Activated T-helper 1 cell treated with anti-CD3 and anti-CD28 coated beads, Interleukin-2, amount 50 U/mL, for 16 hours (primary cell): ENCODE measurements around the gene NPHP4.
"Not testable (repeated sequence)": the region's sequence is repeated elsewhere in the genome, so short reads cannot be mapped to it uniquely, and the experiment has no call there.

Source experiments
- DNase-seq, 2 donors: peaks; one replicate each; pipeline ENCODE4 v3.0.0-alpha.2; 2020; ENCODE audit warnings: low read depth in 1 of 2, low spot score in 1 of 2

The NPHP4 gene

GRCh38 chr1:5860277-5860676, 131.9 kb downstream of the NPHP4 start:
- no peak for DNase-seq

DNA sequence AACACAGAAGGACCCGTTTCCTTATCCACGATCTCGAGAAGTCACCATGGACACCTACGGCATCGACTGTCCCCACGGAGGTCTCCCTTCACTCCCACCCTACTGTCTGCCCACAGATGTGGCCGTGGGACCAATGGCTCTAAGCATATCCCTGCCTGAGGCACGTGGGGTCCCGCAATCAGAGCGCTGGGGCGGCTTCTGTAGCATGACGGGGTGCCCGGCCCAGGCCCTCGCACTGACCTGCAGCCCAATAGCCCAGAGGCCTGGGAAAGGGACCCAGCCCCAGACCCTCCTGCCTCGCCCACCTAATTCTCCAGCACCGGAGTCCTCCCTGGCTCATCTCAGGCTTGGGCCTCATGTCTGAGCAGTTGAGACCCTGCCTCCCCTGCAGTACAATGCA, 132.5 kb downstream of the NPHP4 start:
- no peak for DNase-seq

DNA sequence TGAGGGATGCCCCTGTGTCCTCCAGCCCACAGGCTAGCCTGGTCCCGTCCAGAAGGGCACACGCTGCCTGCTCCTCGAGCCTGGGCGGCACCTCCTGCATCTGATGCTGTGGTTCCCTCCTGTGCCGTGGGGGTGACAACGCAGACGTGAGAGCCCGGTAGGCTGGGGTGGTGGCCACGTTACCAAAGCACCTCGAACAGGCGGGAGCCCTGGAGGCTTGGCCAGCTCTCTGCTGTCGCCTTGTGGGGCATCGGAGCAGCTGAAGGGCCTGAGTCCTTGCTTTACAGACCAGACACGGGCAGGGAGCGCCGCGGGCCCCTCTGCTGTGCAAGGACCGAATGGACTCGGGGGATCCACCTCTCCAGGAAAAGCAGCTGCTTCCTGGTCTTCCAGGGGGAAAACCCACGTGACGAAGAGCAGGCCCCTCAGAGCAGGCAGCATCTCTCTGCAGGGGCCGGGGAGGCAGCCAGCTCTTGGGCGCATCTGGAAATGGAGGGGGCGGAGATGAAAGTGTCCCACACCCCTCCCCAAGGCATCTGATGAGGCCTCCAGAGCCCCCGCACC, 133.3 kb downstream of the NPHP4 start:
- DNase-seq, result no peak

- no peak for DNase-seq
Observed at GRCh38 chr1:5858246-5858645, 134.0 kb downstream of the NPHP4 start.

GRCh38 chr1:5857508-5858090, 134.6 kb downstream of the NPHP4 start:
- no peak for DNase-seq

DNA sequence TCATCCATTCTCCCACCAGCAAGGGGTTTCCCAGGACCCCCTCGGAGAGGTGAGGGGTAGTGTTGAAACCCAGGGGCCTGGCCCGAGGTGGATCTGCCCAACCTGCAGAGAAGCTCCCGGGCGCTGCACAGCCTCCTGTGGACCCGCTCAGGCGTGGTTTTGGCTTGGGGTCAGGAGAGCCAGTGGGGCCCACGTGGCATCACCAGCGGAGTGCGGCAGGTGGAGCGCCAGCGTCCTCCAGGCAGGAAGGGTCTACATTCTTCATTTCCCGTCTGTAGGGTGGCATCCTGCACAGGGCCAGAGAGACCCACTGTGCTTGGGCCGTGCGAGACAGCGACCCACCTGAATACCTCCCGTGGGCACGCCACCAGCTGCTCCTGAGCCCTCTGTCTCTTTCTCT, 135.2 kb downstream of the NPHP4 start:
- DNase-seq, result no peak

DNA sequence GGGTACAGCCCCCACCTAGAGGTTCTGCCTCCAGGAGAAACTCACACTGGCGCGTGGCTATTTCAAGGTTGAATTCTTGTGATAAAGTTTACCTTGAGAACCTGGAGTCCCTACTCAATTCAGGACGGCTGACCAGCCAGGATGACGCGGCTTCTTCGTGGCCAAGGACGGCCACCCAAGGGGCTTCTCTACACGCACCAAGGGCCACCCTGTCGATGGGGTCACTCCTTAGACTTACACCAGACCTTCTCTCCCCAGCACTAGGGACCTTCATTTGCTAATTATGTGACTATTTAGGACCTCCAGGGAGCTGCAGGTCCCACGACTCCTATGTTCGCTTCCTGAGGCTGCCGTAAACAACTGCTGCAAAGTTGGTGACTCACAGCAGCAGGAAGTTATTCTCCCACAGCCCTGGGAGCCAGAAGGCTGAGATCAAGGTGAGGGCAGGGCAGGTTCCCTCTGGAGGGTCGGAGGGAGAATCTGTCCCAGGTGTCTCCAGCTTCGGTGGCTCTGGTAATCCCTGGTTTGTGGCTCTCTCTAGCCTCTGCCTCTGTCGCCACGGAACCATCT, 135.9 kb downstream of the NPHP4 start:
- no peak for DNase-seq

DNA sequence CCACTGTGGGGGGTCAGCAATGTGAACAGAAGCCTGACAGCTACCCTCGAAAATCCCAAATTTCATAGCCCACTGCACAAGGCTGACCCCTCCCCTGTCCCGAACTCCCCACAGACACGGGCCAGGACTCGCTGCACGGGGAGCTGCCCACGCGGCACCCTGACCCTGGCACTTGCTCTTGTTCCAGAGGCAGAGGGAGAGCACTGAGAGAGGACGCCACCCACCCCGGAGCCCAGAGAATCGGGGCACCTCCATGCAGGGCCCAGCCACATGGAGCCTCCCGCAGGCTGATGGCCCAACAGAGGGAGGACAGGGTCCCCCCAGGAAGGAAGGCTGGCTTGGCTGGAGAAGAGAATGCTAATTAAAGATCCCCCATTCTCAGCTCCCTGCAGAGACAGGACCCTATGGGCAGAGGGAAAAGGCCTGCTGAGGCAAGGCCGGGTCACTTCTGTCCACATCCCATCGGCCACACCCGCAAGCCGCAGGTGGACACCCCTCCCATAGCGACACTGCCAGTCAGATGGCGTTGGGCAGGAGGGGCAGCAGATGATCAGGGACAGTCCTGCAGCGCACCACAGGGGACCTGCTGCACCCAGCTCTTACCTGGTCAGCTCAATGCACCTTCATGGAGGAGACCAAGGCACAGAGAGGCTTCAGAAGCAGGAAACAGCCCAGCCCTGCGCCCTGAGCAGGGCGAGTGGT, 136.9 kb downstream of the NPHP4 start:
- no peak for DNase-seq

DNA sequence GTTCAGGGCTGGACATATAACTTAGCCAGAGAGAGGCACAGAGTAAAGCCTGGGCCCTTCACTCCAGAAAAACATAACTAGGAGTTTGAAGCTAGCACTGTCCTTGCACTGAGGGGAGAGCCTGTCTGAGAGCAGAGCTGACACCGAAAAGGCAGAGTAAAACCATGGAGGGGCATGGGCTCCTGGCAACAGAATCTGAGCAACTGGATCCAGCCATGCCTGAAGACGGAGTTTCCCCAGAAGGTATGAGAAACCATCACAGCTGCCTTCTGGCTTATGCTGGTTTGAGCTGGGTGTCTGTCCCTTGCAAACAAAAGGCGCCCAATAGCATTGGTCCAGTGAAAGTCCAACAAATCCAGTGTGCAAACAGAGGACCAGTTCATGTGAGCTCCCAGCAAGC, 137.5 kb downstream of the NPHP4 start:
- DNase-seq, result no peak

GRCh38 chr1:5853858-5854257, 138.4 kb downstream of the NPHP4 start:
- DNase-seq, result not testable (repeated sequence)

DNA sequence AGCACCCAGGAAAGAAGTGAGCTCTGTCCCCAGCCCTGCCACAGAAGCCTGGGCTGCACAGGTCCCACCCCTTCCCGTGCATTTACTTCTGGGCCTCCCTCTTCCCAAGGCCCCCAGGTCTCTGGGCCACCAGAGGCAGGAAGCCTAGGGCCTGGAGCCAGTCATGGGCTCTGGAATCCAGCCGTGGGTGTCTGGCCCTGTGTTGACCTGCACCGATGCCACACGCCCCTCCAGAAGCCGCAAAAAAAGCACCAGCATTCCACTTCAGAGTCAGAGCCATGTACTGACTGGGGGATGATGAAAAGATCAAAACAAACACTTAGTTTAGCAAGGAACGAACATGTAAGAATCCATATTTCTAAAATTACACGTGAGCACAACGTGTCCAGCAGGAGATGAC, 141.7 kb downstream of the NPHP4 start:
- no peak for DNase-seq

DNA sequence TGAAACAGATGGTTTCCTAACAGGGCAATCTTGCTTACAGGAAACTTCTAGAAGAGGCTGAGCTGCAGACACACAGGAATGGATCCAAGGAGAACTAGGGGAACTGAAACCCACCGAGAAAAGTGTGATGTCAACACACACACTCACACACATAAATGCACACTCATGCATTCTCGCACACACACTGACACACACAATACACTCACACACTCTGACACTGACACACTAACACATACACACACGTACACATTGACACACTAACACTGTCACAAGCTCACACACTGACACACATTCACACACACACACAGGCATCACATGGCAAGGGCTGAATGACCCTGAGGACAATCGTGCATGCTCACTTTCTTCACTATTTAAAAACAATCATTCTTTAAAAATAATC, 142.7 kb downstream of the NPHP4 start:
- DNase-seq, result no peak

GRCh38 chr1:5847013-5847659, 145.1 kb downstream of the NPHP4 start:
- no peak for DNase-seq

DNA sequence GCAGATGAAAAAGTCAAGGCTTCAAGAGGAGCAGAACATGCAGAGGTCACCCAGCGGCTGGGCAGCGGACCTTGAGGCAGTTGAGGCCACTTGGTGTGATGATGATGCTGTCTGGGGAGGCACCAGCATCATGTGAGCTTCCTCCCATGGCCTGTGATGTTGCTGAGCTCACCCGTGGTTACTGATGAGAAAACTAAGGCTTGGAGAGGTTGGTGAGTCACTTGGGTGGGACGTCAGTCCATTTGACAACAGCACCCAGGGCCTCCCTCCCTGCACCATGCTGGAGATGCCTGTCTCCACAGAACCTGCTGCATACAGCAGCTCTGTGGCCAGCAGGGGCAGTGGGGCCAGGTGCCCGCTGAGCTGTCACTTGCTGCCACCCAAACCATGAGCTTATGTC, 146.8 kb downstream of the NPHP4 start:
- DNase-seq, result no peak

DNA sequence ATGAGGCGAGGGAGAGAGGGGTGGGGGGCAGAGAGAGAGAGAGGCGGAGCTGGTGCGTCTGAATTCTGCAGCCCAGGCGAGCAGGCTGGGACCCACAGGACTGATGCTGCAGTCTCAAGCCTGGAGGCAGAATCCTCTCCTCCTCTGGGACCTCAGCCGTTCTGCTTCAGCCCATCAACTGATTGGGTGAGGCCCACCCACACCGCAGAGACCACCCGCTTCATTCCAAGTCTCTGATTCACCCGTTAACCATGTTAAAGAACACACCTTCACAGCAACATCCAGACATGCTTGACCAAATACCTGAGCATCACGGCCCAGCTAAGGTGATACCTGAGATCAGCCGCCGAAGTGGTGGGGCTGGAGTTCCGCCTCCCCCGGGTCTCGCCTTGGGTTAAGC, 147.8 kb downstream of the NPHP4 start:
- no peak for DNase-seq

DNA sequence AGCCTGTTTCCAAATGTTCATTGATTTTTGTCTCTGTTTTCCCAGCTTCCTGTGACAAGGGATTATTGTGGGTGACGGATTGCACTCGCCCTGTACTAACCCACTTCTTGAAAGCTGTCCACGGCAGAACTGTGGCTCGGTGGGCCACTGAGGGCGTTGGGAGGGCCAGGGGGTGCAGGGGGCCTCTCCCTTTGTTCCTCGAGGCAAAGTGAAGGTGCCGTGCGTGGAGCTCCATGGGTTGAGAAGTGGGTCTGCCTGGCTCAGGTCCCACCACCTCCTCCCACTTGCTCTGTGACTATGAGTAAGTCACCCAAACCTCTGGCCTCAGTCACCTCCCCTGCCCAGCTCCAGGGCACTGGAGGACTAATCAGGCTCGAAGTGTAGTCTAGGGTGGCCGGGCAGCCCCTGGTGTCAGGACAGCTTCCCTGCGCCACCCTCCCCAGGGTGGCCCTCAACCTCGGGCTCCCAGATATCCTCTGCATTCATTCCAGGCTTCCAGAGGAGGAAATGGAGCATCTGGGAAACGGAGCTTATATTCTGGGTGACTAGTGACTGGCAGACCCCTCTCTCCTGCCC, 148.6 kb downstream of the NPHP4 start:
- no peak for DNase-seq

DNA sequence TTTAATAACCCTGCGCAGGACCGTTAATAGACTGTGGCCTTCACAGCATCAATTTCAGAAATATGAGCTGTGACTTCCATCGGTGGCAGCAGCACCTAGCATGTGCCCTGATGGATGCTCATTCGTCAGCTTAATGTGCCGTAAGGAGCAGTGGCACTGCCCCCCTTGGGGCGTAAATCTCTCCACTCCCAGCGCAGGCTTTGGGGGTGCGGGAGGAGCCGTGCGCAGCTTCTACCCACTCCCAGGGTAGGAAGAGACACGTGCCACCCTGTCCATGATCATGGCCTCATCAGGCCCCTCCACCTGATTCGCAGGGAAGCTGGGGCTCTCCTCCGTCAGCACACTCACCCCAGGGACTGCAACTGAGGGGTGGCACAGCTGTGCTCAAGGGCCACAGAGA, 149.5 kb downstream of the NPHP4 start:
- DNase-seq, result no peak

- DNase-seq, result no peak
Observed at GRCh38 chr1:5840551-5841001, 151.6 kb downstream of the NPHP4 start.

DNA sequence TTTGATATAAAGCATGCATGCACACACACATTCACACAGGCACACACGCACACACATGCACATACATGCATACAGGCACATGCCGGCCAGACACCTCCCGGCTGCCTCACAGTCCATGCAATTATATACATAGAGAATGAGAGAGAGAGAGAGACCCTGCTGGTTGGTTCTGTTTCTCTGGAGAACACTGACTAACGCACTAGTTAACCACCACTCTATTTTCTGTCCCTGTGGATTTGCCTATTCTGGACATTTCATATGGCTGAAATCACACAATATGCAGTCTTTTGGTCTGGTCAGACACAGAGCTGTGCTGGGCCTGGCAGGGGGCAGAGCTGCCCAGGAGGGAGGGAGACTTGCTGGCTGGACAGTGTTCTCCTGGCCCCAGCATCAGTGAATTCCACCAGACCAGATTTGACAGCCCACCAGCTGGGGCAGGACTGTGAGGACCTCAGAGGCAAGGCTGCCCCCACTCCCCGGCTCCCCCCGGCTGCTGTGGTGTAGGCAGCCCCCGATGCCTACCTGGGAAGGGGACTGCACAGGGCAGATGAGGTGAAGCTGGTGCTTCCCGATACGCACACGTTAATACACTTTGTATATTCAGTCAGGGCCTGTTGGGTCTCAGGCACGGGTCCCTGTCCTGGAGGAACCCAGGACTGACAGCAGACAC, 152.2 kb downstream of the NPHP4 start:
- DNase-seq, result no peak

GRCh38 chr1:5839161-5839880, 152.9 kb downstream of the NPHP4 start:
- DNase-seq, result no peak
